Transverse colon (tissue), 4 donors: ENCODE results near the gene ZNF346. TPM values are rescaled to one million over a fixed set of nuclear protein-coding genes. Genes with fewer than 3 reads are reported as not detected.

ENCODE experiments used
- DNase-seq: peaks from one replicate; pipeline ENCODE4 v3.0.0-alpha.2; 2019
- H3K27ac ChIP-seq, 4 donors: fragments of 200-600 bp; sonication (generic); 2 replicates each; pipeline ENCODE4 v1.5.1; 2016 to 2018; ENCODE audit warnings: inconsistent platforms in 4 of 4
- H3K27me3 ChIP-seq: fragments of 200-600 bp; sonication (generic); 2 replicates; pipeline ENCODE4 v1.5.1; 2017; ENCODE audit warnings: inconsistent platforms
- H3K36me3 ChIP-seq, 4 donors: fragments of 200-600 bp; sonication (generic); 2 replicates each; pipeline ENCODE4 v1.5.1; 2017 to 2019; ENCODE audit warnings: inconsistent platforms in 4 of 4
- H3K4me1 ChIP-seq, 4 donors: fragments of 200-600 bp; sonication (generic); 2 replicates each; pipeline ENCODE4 v1.5.1; 2017 to 2020; ENCODE audit warnings: inconsistent platforms in 4 of 4
- H3K4me3 ChIP-seq, 4 donors: fragments of 200-600 bp; sonication (generic); 1 replicate in 1 of 4; 2 replicates in 3 of 4; pipeline versions ENCODE4 v1.5.1 to v1.6.1; 2017 to 2019; ENCODE audit warnings: inconsistent platforms in 4 of 4
- H3K9me3 ChIP-seq, 2 donors: fragments of 200-600 bp; sonication (generic); 2 replicates each; pipeline ENCODE4 v1.5.1; 2017 to 2019; ENCODE audit warnings: inconsistent platforms in 2 of 2
- CTCF ChIP-seq, 5 experiments: fragments of 200-600 bp in 3 of 5; fragments of 450-650 bp in 2 of 5; sonication (generic) in 3 of 5; IDR thresholded peaks; 1 replicate in 2 of 5; 2 replicates in 3 of 5; pipeline ENCODE4 v1.5.1; 2016 to 2017; ENCODE audit warnings: antibody characterized with exemption in 5 of 5, inconsistent platforms in 3 of 5, mild to moderate bottlenecking in 2 of 5, moderate library complexity in 1 of 5
- EP300 ChIP-seq: sonication (generic); formaldehyde crosslinking; IDR thresholded peaks from one replicate; pipeline ENCODE4 v1.6.1; 2017; ENCODE audit warnings: antibody characterized with exemption, low read depth
- POLR2A ChIP-seq: fragments of 450-650 bp; IDR thresholded peaks from one replicate; pipeline ENCODE4 v1.6.1; 2016; ENCODE audit warnings: antibody characterized with exemption, mild to moderate bottlenecking, moderate library complexity
- POLR2AphosphoS5 ChIP-seq, 3 donors: sonication (generic); formaldehyde crosslinking; IDR thresholded peaks; one replicate each; pipeline ENCODE4 v1.6.1; 2016; ENCODE audit warnings: antibody characterized with exemption in 3 of 3
- WGBS, 2 donors: methylation state at CpG; one replicate each; pipeline ENCODE4 v1.1.5; 2018; ENCODE audit warnings: low coverage in 1 of 2; 5-methylcytosine and 5-hydroxymethylcytosine counted together
- in situ Hi-C, 4 donors: fragments of 200-750 bp; cut with MboI; loops; one replicate each; pipeline versions ENCODE4 v1.15.0 to v1.15.1; 2017; ENCODE audit warnings: low sequenced_read_pairs in 3 of 4, low pct_ligation_motif_present in 1 of 4, low pct_unique_long_range_greater_than_20kb in 1 of 4
- intact Hi-C: fragments of 100-400 bp; cut with DNase I; formaldehyde crosslinking; loops from one replicate; pipeline ENCODE4 v1.15.1; 2023; ENCODE audit warnings: low total_unique reads
- total RNA-seq, 4 donors: library from RNA; depleted of rRNA; stranded (reverse); fragments of >200 nt; gene quantifications; one replicate each; pipeline ENCODE4 v1.1.0, GENCODE V29; 2016

Gene ZNF346
- total RNA-seq, 4 donors from 2014 or later = 10.1 to 19.5 (median 12.6) TPM

GRCh38 chr5:177093082-177093712 is 70.7 kb downstream of the ZNF346 start:
- intact Hi-C loops = loop anchor here (10.0 kb wide), 1 partner anchor 1628 kb away; no protein-coding TSS in a partner anchor
- Histone ChIP-seq H3K9me3 (no peaks in the 10 kb centered on the region), H3K27ac (peak overlapping the region in 3 of 4 donors; percentile 49 to 68 (median 54)), H3K27me3 (no peaks in the 10 kb centered on the region), H3K36me3 (no peaks in the 10 kb centered on the region), H3K4me1 (peaks cover 9 to 49% (median 34%) of the 10 kb centered on the region in 4 donors), H3K4me3 (no peak overlapping the region)
- DNase-seq = no peak
- in situ Hi-C loops = no loop called here
- no peak for TF ChIP-seq POLR2AphosphoS5 (IDR thresholded peaks at IDR 0.05)
- TF ChIP-seq POLR2A = no peak
- no peak for TF ChIP-seq EP300
- no peak for TF ChIP-seq CTCF (IDR thresholded peaks at IDR 0.05)
- 94% methylated on average over 39 of the region's 40 CpGs; no CpG with 5 or more reads in 1 of the 2 donors for WGBS, 2 donors

GRCh38 chr5:177093803-177094202 is 71.3 kb downstream of the ZNF346 start:
- TF ChIP-seq EP300 (no peak), POLR2AphosphoS5 (IDR thresholded peaks at IDR 0.05) (no peak), CTCF (IDR thresholded peaks at IDR 0.05) (no peak), POLR2A (no peak)
- 91 to 100% methylated on average over 1 to 6 of the region's 6 CpGs for WGBS, 2 donors
- H3K4me1 ChIP-seq = peaks cover 6 to 51% (median 36%) of the 10 kb centered on the region in 4 donors
- no peak overlapping the region for H3K4me3 ChIP-seq
- peak overlapping the region; percentile 29 to 68 (median 52) for H3K27ac ChIP-seq
- intact Hi-C loops = loop anchor here (10.0 kb wide), 1 partner anchor 1629 kb away; no protein-coding TSS in a partner anchor
- no peaks in the 10 kb centered on the region for H3K27me3 ChIP-seq
- no peaks in the 10 kb centered on the region for H3K36me3 ChIP-seq
- no peak for DNase-seq
- in situ Hi-C loops = no loop called here
- H3K9me3 ChIP-seq = no peaks in the 10 kb centered on the region

GRCh38 chr5:177094224-177095087 is 72.0 kb downstream of the ZNF346 start:
- H3K36me3 ChIP-seq = no peaks in the 10 kb centered on the region
- peak overlapping the region; percentile 49 to 72 (median 66) for H3K27ac ChIP-seq
- 37 to 71% methylated on average over 2 to 12 of the region's 12 CpGs for whole genome bisulfite sequencing, 2 donors
- no peaks in the 10 kb centered on the region for H3K9me3 ChIP-seq
- no peaks in the 10 kb centered on the region for H3K27me3 ChIP-seq
- H3K4me1 ChIP-seq = peaks cover 2 to 51% (median 33%) of the 10 kb centered on the region in 4 donors
- in situ Hi-C loops = no loop called here
- DNase-seq = peak; percentile 73
- H3K4me3 ChIP-seq = no peak overlapping the region
- TF ChIP-seq POLR2AphosphoS5 (IDR thresholded peaks at IDR 0.05) (peak; percentile 74 to 94 (median 93)), POLR2A (no peak), EP300 (no peak)
- intact Hi-C loops = loop anchor here (10.0 kb wide), 1 partner anchor 1630 kb away; no protein-coding TSS in a partner anchor

- in situ Hi-C loops = no loop called here
- WGBS, 2 donors = 71 to 90% methylated on average over 7 to 28 of the region's 28 CpGs
- intact Hi-C loops = loop anchor here (10.0 kb wide), 1 partner anchor 1630 kb away; no protein-coding TSS in a partner anchor
- Histone ChIP-seq H3K4me3 (no peak overlapping the region), H3K27me3 (no peaks in the 10 kb centered on the region), H3K27ac (peak overlapping the region; percentile 49 to 72 (median 66)), H3K36me3 (no peaks in the 10 kb centered on the region), H3K4me1 (peaks cover 0 to 47% (median 28%) of the 10 kb centered on the region in 4 donors), H3K9me3 (no peaks in the 10 kb centered on the region)
- no peak for TF ChIP-seq CTCF (IDR thresholded peaks at IDR 0.05)
- TF ChIP-seq POLR2AphosphoS5 (IDR thresholded peaks at IDR 0.05) = no peak
- no peak for TF ChIP-seq EP300
- no peak for TF ChIP-seq POLR2A
- DNase-seq = no peak
These were observed 72.7 kb downstream of the ZNF346 start for GRCh38 chr5:177095088-177095669.
